Thoracic aorta (tissue), 2 donors: ENCODE data around the gene TMCC1. TPM values are rescaled to one million over a fixed set of nuclear protein-coding genes. Genes with fewer than 3 reads are reported as not detected.

Source experiments
- ATAC-seq: fragments of 150-250 bp; one replicate; pipeline ENCODE4 v1.8.0; 2017; ENCODE audit warnings: low read depth; ENCODE audit not compliant: insufficient number of reproducible peaks, low FRiP score
- DNase-seq: peaks from one replicate; pipeline ENCODE4 v3.0.0-alpha.2; 2020; ENCODE audit warnings: low spot score
- H3K27ac ChIP-seq, 2 donors: fragments of 200-600 bp; sonication (generic); 1 replicate in 1 of 2; 2 replicates in 1 of 2; pipeline ENCODE4 v1.5.1; 2016; ENCODE audit warnings: mild to moderate bottlenecking in 2 of 2, moderate library complexity in 2 of 2
- H3K27me3 ChIP-seq: fragments of 200-600 bp; sonication (generic); replicated peaks from 2 replicates; pipeline ENCODE4 v1.6.0; 2016; ENCODE audit warnings: mild to moderate bottlenecking; ENCODE audit not compliant: insufficient read depth
- H3K36me3 ChIP-seq: fragments of 200-600 bp; sonication (generic); one replicate; pipeline ENCODE4 v1.5.1; 2016
- H3K4me1 ChIP-seq, 2 donors: fragments of 200-600 bp; sonication (generic); 1 replicate in 1 of 2; 2 replicates in 1 of 2; pipeline versions ENCODE4 v1.5.1 to v1.6.0; 2016; ENCODE audit warnings: low read depth in 2 of 2, mild to moderate bottlenecking in 1 of 2; ENCODE audit not compliant: control insufficient read depth in 1 of 2
- H3K4me3 ChIP-seq: fragments of 200-600 bp; sonication (generic); 2 replicates; pipeline ENCODE4 v1.5.1; 2016; ENCODE audit warnings: mild to moderate bottlenecking
- H3K9me3 ChIP-seq: fragments of 200-600 bp; sonication (generic); 2 replicates; pipeline ENCODE4 v1.5.1; 2016
- CTCF ChIP-seq: fragments of 200-600 bp; sonication (generic); IDR thresholded peaks from one replicate; pipeline ENCODE4 v1.5.1; 2019; ENCODE audit warnings: antibody characterized with exemption
- total RNA-seq, 2 donors: library from RNA; depleted of rRNA; stranded (reverse); fragments of >200 nt; gene quantifications; one replicate each; pipeline versions ENCODE4 v1.1.0 to v1.2.3, GENCODE V29; 2016

The TMCC1 gene
- total RNA-seq, 2 donors from 2014 or later, result 16.9 to 17.7 TPM

GRCh38 chr3:129831503-129831902 is 62.0 kb downstream of the TMCC1 start:
- DNase-seq (no peak), ATAC-seq (no peak)
- peaks cover 6 to 14% of the 10 kb centered on the region in 2 donors for H3K4me1 ChIP-seq
- H3K27ac ChIP-seq, result no peak overlapping the region
- no peaks in the 10 kb centered on the region for H3K36me3 ChIP-seq
- no peaks in the 10 kb centered on the region for H3K27me3 ChIP-seq
- no peak for TF ChIP-seq CTCF
- no peaks in the 10 kb centered on the region for H3K9me3 ChIP-seq
- H3K4me3 ChIP-seq, result no peak overlapping the region

GRCh38 chr3:129829640-129830039 is 63.9 kb downstream of the TMCC1 start:
- Histone ChIP-seq H3K27me3 (no peaks in the 10 kb centered on the region), H3K36me3 (no peaks in the 10 kb centered on the region), H3K4me1 (peaks cover 6 to 10% of the 10 kb centered on the region in 2 donors), H3K27ac (no peak overlapping the region), H3K9me3 (no peaks in the 10 kb centered on the region), H3K4me3 (no peak overlapping the region)
- peak; percentile 81 for ATAC-seq
- no peak for DNase-seq
- TF ChIP-seq CTCF, result peak; percentile 54

- ATAC-seq, result no peak
Observed at GRCh38 chr3:129827765-129828164, 65.7 kb downstream of the TMCC1 start.

GRCh38 chr3:129824926-129825541 is 68.5 kb downstream of the TMCC1 start:
- TF ChIP-seq CTCF, result peak; percentile 64
- H3K27me3 ChIP-seq, result no peaks in the 10 kb centered on the region
- DNase-seq (no peak), ATAC-seq (no peak)
- H3K4me3 ChIP-seq, result no peak overlapping the region
- no peak overlapping the region for H3K27ac ChIP-seq
- H3K36me3 ChIP-seq, result no peaks in the 10 kb centered on the region
- peaks cover 2 to 7% of the 10 kb centered on the region in 2 donors for H3K4me1 ChIP-seq
- H3K9me3 ChIP-seq, result no peaks in the 10 kb centered on the region

More at GRCh38 chr3:129827765-129828164, 65.7 kb downstream of the TMCC1 start:
- H3K9me3 ChIP-seq, result no peaks in the 10 kb centered on the region
- peaks cover 6% of the 10 kb centered on the region in 2 donors for H3K4me1 ChIP-seq
- H3K27me3 ChIP-seq, result no peaks in the 10 kb centered on the region
- H3K4me3 ChIP-seq, result no peak overlapping the region
- no peak for DNase-seq
- no peak for TF ChIP-seq CTCF
- H3K27ac ChIP-seq, result no peak overlapping the region
- no peaks in the 10 kb centered on the region for H3K36me3 ChIP-seq

GRCh38 chr3:129822679-129823078 is 70.8 kb downstream of the TMCC1 start:
- DNase-seq (no peak), ATAC-seq (no peak)
- Histone ChIP-seq H3K36me3 (no peaks in the 10 kb centered on the region), H3K27me3 (no peaks in the 10 kb centered on the region), H3K4me3 (no peak overlapping the region), H3K9me3 (no peaks in the 10 kb centered on the region), H3K27ac (peak overlapping the region in 1 of 2 donors; percentile 11), H3K4me1 (peaks cover 2 to 7% of the 10 kb centered on the region in 2 donors)
- TF ChIP-seq CTCF, result no peak
